ENCODE measurements around the gene ENDOG.
"Not testable (repeated sequence)": the region's sequence is repeated elsewhere in the genome, so short reads cannot be mapped to it uniquely, and the experiment has no call there.

The ENDOG gene

DNA sequence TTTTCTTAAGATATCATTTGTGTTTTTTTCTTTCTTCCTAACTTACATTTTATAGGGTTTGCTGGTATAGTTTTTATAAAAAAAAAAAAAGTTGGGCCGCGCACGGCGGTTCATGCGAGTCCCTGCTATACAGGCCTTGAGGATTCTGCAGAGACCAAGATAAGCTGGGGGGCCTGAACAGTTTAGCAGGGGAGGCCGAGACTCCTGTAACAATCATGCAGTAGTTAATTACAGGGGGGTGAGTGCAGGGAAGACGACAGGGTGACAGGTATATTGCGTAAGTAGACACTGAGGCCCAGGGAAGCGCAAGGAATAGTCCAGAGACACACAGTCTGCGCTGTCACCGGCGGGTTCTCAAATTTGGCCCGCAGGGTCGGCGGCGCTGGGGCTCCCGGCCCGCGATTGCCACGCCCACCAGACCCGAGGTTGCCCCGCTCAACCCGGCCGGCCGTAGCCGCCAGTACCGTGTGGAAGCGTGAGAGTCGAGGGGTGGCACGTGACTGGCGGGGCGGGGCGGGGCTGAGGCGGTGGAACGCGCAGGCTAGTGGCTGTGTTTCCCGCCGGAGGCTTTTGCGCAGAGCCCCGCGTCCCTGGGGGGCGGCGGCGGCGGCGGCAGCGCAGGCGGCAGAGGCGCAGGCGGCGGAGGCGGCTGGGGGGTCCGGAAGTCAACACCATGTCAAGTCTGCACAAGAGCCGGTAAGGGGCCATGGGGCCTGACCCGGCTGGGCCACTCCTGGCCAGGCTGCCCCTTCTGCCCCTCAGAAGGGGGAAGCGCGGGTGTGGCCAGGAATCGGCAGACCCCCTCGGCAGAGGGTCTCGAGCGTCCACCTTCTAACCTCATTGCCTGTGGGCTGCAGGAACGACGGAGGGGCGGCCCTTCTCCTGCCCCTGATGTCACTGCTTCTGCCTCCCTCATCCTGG lies 31.4 kb upstream of the ENDOG start, which contains the start of gene TBC1D13:
Gene TBC1D13 (plus strand): TSS at position 573 of the 921 bp plus-strand sequence. CDS start 101 bp downstream, at position 674.
- Histone ChIP-seq H3K9ac (ENCODE audit: low read length) (peak within 1 kb of the TSS; percentile 80), H3K4me3 (ENCODE audit: low read length) (peak within 1 kb of the TSS; percentile 45), H3K36me3 (ENCODE audit: control insufficient read depth, insufficient read depth, low read length) (no peaks in the 10 kb centered on the region), H3K9me3 (ENCODE audit: control insufficient read depth, low read length) (no peaks in the 10 kb centered on the region), H3K27me3 (ENCODE audit: control insufficient read depth, insufficient read depth, low read length) (no peaks in the 10 kb centered on the region), H3K4me1 (ENCODE audit: control insufficient read depth, insufficient read depth, low read length) (peaks cover 13% of the 10 kb centered on the region)

DNA sequence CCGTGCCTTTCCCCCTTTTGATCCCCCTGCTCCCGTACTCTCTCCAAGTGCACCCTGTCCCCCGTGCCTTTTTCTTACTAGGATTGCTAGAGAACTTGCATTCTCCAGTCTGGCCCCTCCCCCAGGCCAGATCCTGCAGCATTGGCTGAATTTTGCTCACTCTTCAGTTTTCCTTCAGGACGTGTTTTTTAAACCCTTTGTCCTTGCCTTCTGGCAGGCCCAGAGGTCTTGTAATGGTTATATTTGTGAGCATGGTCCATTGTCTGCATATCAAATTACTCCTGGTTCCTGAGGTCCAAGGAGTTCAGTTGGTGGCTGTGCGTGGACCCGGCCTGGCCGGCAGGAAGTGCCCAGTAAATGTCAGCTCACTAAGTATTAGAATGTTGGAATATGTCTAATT lies 30.6 kb upstream of the ENDOG start:
- peak overlapping the region; percentile 45 for H3K4me3 ChIP-seq (ENCODE audit: low read length)

DNA sequence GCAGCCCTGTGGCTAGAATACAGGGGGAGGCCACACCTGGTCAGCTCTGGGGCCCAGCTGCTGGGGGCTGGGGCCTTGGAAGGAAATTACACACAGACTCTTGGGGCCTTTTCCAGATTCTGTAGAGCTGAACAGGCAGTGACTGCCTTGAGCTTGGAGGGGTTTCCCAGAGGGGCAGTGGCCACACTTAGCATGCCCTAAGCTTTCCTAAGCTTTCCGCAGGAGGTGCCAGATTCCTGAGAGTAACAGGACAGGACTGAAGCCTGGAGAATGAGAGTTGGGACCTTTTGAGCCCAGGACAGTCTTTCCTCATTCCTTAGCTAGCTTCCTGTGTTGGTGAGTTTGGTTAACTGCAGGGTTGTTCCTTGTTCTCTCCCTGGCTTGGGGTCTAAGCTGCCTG lies 29.9 kb upstream of the ENDOG start:
- Histone ChIP-seq H3K9me3 (ENCODE audit: control insufficient read depth, low read length) (no peaks in the 10 kb centered on the region), H3K36me3 (ENCODE audit: control insufficient read depth, insufficient read depth, low read length) (peaks cover 2% of the 10 kb centered on the region), H3K9ac (ENCODE audit: low read length) (peak overlapping the region; percentile 80), H3K4me1 (ENCODE audit: control insufficient read depth, insufficient read depth, low read length) (peaks cover 13% of the 10 kb centered on the region), H3K4me3 (ENCODE audit: low read length) (no peak overlapping the region), H3K27me3 (ENCODE audit: control insufficient read depth, insufficient read depth, low read length) (no peaks in the 10 kb centered on the region)

More for the DNA sequence above, 30.6 kb upstream of the ENDOG start:
- Histone ChIP-seq H3K27me3 (ENCODE audit: control insufficient read depth, insufficient read depth, low read length) (no peaks in the 10 kb centered on the region), H3K36me3 (ENCODE audit: control insufficient read depth, insufficient read depth, low read length) (no peaks in the 10 kb centered on the region), H3K4me1 (ENCODE audit: control insufficient read depth, insufficient read depth, low read length) (peaks cover 13% of the 10 kb centered on the region), H3K9me3 (ENCODE audit: control insufficient read depth, low read length) (no peaks in the 10 kb centered on the region), H3K9ac (ENCODE audit: low read length) (peak overlapping the region; percentile 80)

- no peak overlapping the region for H3K9ac ChIP-seq (ENCODE audit: low read length)
- H3K4me3 ChIP-seq (ENCODE audit: low read length) = no peak overlapping the region
- H3K27me3 ChIP-seq (ENCODE audit: control insufficient read depth, insufficient read depth, low read length) = no peaks in the 10 kb centered on the region
- no peaks in the 10 kb centered on the region for H3K9me3 ChIP-seq (ENCODE audit: control insufficient read depth, low read length)
- peaks cover 13% of the 10 kb centered on the region for H3K4me1 ChIP-seq (ENCODE audit: control insufficient read depth, insufficient read depth, low read length)
- H3K36me3 ChIP-seq (ENCODE audit: control insufficient read depth, insufficient read depth, low read length) = peaks cover 6% of the 10 kb centered on the region
Measured at GRCh38 chr9:128790536-128790935, 27.8 kb upstream of the ENDOG start.

DNA sequence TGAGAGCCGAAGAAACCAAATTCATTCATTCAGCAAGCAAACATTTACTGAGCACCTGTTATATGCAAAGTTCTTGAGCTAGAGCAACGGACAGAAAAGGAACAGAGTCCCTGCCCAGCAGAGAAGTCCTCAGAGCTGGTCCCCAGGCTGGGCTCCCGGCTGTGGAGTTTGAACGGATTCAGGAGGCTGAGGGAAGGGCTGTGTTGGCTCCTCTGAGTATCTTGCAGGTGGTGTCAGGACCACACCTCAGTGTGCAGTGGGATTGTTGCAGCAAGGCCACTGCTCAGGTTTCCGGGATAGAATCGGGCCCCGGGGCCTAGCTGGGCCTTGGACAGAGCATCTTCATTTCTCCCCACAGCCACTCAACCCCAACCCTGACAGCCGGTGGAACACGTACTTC lies 26.2 kb upstream of the ENDOG start:
- Histone ChIP-seq H3K4me3 (ENCODE audit: low read length) (no peak overlapping the region), H3K27me3 (ENCODE audit: control insufficient read depth, insufficient read depth, low read length) (no peaks in the 10 kb centered on the region), H3K9ac (ENCODE audit: low read length) (no peak overlapping the region), H3K4me1 (ENCODE audit: control insufficient read depth, insufficient read depth, low read length) (peaks cover 7% of the 10 kb centered on the region), H3K36me3 (ENCODE audit: control insufficient read depth, insufficient read depth, low read length) (peaks cover 6% of the 10 kb centered on the region), H3K9me3 (ENCODE audit: control insufficient read depth, low read length) (no peaks in the 10 kb centered on the region)

DNA sequence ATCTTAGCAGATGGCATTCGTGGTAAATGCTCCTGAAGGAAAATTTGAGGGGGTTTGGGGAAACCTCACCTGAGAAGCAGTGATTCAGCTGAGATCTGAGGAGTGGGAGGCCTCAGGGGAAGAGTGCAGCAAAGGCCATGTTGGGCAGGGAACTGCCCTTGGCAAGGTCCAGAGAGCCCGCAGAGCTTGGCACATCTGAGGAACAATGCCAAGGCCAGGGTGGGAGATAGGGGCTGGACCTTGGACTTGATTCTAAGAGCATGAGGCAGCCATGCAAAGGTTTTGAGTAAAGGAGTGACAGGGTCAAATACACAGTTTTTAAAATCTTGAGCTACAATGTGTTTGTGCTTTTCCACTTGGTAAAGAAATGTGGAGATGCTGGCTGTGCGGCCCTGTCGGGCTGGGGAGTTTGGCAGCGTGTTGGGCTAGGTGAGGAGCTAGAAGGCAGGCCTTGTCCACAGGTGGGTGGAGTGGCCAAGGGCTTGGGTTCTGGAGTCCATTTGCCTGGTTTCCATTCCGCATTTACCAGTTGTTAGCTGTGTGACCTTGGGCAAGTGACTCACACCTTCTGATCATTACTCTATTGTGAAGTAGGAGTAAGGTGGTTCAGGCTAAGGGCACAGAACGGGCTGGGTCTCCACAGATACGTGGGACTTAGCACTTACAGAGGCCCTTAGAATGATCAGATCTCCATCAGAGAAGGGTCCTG lies 25.2 kb upstream of the ENDOG start:
- H3K4me1 ChIP-seq (ENCODE audit: control insufficient read depth, insufficient read depth, low read length) = peaks cover 6% of the 10 kb centered on the region
- H3K36me3 ChIP-seq (ENCODE audit: control insufficient read depth, insufficient read depth, low read length) = peaks cover 6% of the 10 kb centered on the region
- H3K9ac ChIP-seq (ENCODE audit: low read length) = no peak overlapping the region
- H3K27me3 ChIP-seq (ENCODE audit: control insufficient read depth, insufficient read depth, low read length) = no peaks in the 10 kb centered on the region
- H3K4me3 ChIP-seq (ENCODE audit: low read length) = no peak overlapping the region
- H3K9me3 ChIP-seq (ENCODE audit: control insufficient read depth, low read length) = no peaks in the 10 kb centered on the region

- not testable (repeated sequence) for H3K4me3 ChIP-seq (ENCODE audit: low read length); H3K27me3 ChIP-seq (ENCODE audit: control insufficient read depth, insufficient read depth, low read length); H3K9ac ChIP-seq (ENCODE audit: low read length); H3K4me1 ChIP-seq (ENCODE audit: control insufficient read depth, insufficient read depth, low read length); H3K36me3 ChIP-seq (ENCODE audit: control insufficient read depth, insufficient read depth, low read length); H3K9me3 ChIP-seq (ENCODE audit: control insufficient read depth, low read length)
Measured at GRCh38 chr9:128794961-128795360, 23.3 kb upstream of the ENDOG start.

- no peaks in the 10 kb centered on the region for H3K36me3 ChIP-seq (ENCODE audit: control insufficient read depth, insufficient read depth, low read length)
- H3K9ac ChIP-seq (ENCODE audit: low read length) = no peak overlapping the region
Measured at GRCh38 chr9:128798896-128799295, 19.4 kb upstream of the ENDOG start.

DNA sequence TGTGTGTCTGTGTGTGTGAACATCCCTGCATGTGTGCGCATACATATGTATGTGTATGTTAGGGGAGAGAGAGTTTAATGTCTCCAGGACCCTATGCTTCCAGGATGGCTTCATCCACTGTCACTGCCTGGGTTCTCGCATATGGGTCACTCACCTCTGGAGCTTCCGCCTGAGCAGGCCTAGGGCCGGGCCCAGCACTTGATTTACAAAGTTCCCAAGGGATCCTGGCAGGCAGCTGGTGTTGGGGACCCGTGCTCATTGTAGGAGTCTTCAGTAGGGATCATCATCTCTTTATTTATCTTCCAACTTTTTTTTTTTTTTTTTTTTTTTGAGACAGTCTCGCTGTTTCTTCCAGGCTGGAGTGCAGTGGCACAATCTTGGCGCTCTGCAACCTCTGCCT lies 18.2 kb upstream of the ENDOG start:
- Histone ChIP-seq H3K27me3 (ENCODE audit: control insufficient read depth, insufficient read depth, low read length) (no peaks in the 10 kb centered on the region), H3K36me3 (ENCODE audit: control insufficient read depth, insufficient read depth, low read length) (no peaks in the 10 kb centered on the region)

More at GRCh38 chr9:128798896-128799295, 19.4 kb upstream of the ENDOG start:
- Histone ChIP-seq H3K9me3 (ENCODE audit: control insufficient read depth, low read length) (no peaks in the 10 kb centered on the region), H3K4me3 (ENCODE audit: low read length) (no peak overlapping the region), H3K4me1 (ENCODE audit: control insufficient read depth, insufficient read depth, low read length) (no peaks in the 10 kb centered on the region), H3K27me3 (ENCODE audit: control insufficient read depth, insufficient read depth, low read length) (no peaks in the 10 kb centered on the region)

GRCh38 chr9:128802482-128802881 lies 15.8 kb upstream of the ENDOG start:
- H3K36me3 ChIP-seq (ENCODE audit: control insufficient read depth, insufficient read depth, low read length) = peaks cover 1% of the 10 kb centered on the region

More for the DNA sequence above, 18.2 kb upstream of the ENDOG start:
- Histone ChIP-seq H3K9ac (ENCODE audit: low read length) (no peak overlapping the region), H3K4me3 (ENCODE audit: low read length) (no peak overlapping the region), H3K4me1 (ENCODE audit: control insufficient read depth, insufficient read depth, low read length) (no peaks in the 10 kb centered on the region), H3K9me3 (ENCODE audit: control insufficient read depth, low read length) (no peaks in the 10 kb centered on the region)

DNA sequence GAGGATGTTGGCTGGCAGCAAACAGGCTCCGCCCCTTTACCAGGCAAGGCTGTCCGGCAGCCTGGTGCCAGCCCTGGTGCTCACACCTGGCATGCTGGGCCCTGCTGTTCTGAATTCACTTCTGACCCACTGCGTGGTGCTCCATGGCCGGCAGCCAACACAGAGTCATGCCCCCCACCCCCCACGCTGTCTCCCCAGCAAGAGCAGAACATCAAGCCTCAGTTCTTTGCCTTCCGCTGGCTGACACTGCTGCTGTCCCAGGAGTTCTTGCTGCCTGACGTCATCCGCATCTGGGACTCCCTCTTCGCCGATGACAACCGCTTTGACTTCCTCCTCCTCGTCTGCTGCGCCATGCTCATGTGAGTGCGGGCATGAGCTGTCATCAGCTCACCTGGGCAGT lies 12.6 kb upstream of the ENDOG start:
- no peak overlapping the region for H3K9ac ChIP-seq (ENCODE audit: low read length)
- no peaks in the 10 kb centered on the region for H3K9me3 ChIP-seq (ENCODE audit: control insufficient read depth, low read length)
- H3K36me3 ChIP-seq (ENCODE audit: control insufficient read depth, insufficient read depth, low read length) = peaks cover 8% of the 10 kb centered on the region

More at GRCh38 chr9:128802482-128802881, 15.8 kb upstream of the ENDOG start:
- Histone ChIP-seq H3K9ac (ENCODE audit: low read length) (no peak overlapping the region), H3K9me3 (ENCODE audit: control insufficient read depth, low read length) (no peaks in the 10 kb centered on the region), H3K4me1 (ENCODE audit: control insufficient read depth, insufficient read depth, low read length) (no peaks in the 10 kb centered on the region), H3K4me3 (ENCODE audit: low read length) (no peak overlapping the region), H3K27me3 (ENCODE audit: control insufficient read depth, insufficient read depth, low read length) (no peaks in the 10 kb centered on the region)

DNA sequence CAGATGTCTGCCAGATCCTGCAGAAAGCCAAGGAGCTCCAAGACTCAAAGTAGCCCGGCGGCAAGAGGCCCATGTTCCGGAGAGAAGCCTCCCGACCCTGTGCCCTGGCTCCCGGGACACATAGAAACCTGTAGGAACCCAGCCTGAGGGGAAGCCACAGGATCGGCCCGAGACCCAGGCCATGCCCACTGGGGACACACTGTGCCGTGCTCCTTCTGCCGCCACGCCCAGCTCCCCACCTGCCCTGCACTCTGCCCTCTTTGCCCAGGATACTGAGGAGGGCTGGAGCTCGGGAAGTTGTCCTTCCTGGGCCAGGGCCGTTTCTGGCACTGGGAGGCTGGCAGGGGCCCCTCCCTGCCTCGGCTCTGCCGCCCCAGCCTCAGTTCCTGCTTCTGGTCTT lies 10.5 kb upstream of the ENDOG start:
- Histone ChIP-seq H3K4me3 (ENCODE audit: low read length) (no peak overlapping the region), H3K9ac (ENCODE audit: low read length) (no peak overlapping the region), H3K4me1 (ENCODE audit: control insufficient read depth, insufficient read depth, low read length) (no peaks in the 10 kb centered on the region), H3K36me3 (ENCODE audit: control insufficient read depth, insufficient read depth, low read length) (peaks cover 8% of the 10 kb centered on the region), H3K27me3 (ENCODE audit: control insufficient read depth, insufficient read depth, low read length) (no peaks in the 10 kb centered on the region), H3K9me3 (ENCODE audit: control insufficient read depth, low read length) (no peaks in the 10 kb centered on the region)

More for the DNA sequence above, 12.6 kb upstream of the ENDOG start:
- Histone ChIP-seq H3K4me3 (ENCODE audit: low read length) (no peak overlapping the region), H3K4me1 (ENCODE audit: control insufficient read depth, insufficient read depth, low read length) (no peaks in the 10 kb centered on the region), H3K27me3 (ENCODE audit: control insufficient read depth, insufficient read depth, low read length) (no peaks in the 10 kb centered on the region)

All from mucosa of stomach (tissue), 1 donor.